Measurements from ENCODE around the gene TMCO1.
"Not testable (repeated sequence)": the region's sequence is repeated elsewhere in the genome, so short reads cannot be mapped to it uniquely, and the experiment has no call there.

TMCO1 gene

DNA sequence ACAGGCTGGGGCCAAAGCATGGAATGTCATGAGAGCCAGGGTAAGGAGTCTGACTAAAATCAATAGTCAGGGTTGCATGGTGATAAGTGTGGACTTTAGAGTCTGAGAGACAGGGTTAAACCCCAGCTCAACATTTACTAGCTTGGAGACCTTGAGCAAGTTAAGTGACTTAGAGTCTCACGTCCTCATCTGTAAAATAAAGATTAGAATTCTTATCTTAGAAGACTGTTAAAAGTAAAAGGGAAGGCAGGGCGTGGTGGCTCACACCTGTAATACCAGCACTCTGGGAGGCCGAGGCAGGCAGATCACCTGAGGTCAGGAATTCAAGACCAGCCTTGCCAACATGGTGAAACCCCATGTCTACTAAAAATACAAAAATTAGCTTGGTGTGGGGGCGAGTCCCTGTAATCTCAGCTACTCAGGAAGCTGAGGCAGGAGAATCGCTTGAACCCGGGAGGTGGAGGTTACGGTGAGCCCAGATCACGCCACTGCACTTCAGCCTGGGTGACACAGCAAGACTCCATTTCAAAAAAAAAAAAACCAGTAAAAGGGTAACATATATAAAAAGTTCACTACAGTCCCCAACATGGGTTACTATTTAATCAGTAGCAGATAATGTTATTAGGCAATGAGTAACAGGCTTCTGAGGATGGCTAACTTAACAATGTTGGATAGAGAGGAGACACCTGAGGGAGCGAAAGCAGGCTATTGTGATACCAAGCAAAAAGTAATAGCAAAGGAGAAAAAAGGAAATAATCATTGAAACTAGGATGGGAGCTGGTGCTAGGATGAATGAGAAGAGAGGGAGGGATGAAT is 20.8 kb downstream of the TMCO1 start:
- no peak overlapping the region for H3K4me3 ChIP-seq (ENCODE audit: low read depth, low read length)
- in situ Hi-C loops (cut with HindIII; ENCODE audit: low sequenced_read_pairs), result no loop called here
- TF ChIP-seq, protein P1, sequence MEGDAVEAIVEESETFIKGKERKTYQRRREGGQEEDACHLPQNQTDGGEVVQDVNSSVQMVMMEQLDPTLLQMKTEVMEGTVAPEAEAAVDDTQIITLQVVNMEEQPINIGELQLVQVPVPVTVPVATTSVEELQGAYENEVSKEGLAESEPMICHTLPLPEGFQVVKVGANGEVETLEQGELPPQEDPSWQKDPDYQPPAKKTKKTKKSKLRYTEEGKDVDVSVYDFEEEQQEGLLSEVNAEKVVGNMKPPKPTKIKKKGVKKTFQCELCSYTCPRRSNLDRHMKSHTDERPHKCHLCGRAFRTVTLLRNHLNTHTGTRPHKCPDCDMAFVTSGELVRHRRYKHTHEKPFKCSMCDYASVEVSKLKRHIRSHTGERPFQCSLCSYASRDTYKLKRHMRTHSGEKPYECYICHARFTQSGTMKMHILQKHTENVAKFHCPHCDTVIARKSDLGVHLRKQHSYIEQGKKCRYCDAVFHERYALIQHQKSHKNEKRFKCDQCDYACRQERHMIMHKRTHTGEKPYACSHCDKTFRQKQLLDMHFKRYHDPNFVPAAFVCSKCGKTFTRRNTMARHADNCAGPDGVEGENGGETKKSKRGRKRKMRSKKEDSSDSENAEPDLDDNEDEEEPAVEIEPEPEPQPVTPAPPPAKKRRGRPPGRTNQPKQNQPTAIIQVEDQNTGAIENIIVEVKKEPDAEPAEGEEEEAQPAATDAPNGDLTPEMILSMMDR (IDR thresholded peaks at IDR 0.05; ENCODE audit: low read depth, low read length), result no peak
- DNase-seq (ENCODE audit: low read depth, low spot score), result no peak

DNA sequence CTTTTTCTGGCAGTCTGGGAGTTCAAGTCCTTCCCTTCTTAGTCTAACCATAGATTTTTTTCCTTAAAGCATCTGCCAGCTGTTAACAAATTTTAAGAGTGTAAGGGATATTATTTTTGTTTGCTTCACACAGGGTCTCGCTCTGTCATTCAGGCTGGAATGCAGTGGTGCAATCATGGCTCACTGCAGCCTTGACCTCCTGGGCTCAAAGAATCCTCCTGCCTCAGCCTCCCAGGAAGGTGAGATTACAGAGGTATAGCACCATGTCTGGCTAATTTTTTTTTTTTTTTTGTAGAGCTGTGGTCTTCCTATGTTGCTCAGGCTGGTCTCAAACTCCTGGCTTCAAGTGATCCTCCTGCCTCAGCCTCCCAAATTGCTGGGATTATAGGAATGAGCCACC is 23.8 kb downstream of the TMCO1 start:
- H3K4me3 ChIP-seq (ENCODE audit: low read depth, low read length); DNase-seq (ENCODE audit: low read depth, low spot score); in situ Hi-C loops (cut with HindIII; ENCODE audit: low sequenced_read_pairs): not testable (repeated sequence)

DNA sequence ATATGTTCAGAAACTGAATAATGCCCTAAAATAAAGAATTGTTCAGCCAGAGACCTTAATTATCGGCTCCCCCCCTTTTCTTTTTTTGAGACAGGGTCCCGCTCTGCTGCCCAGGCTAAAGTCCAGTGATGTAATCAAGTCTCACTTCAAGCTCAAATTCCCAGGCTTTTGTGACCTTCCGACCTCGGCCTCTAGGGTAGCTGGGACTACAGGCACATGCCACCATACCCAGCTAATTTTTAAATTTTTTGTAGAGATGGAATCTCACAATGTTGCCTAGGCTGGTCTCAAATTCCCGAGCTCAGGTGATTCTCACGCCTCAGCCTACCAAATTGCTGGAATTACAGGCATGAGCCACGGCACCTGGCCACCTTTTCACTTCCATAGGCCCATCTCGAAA is 26.5 kb downstream of the TMCO1 start:
- DNase-seq (ENCODE audit: low read depth, low spot score), result no peak
- H3K4me3 ChIP-seq (ENCODE audit: low read depth, low read length), result no peak overlapping the region
- TF ChIP-seq, protein P1 (IDR thresholded peaks at IDR 0.05; ENCODE audit: low read depth, low read length), result no peak
- in situ Hi-C loops (cut with HindIII; ENCODE audit: low sequenced_read_pairs), result no loop called here

DNA sequence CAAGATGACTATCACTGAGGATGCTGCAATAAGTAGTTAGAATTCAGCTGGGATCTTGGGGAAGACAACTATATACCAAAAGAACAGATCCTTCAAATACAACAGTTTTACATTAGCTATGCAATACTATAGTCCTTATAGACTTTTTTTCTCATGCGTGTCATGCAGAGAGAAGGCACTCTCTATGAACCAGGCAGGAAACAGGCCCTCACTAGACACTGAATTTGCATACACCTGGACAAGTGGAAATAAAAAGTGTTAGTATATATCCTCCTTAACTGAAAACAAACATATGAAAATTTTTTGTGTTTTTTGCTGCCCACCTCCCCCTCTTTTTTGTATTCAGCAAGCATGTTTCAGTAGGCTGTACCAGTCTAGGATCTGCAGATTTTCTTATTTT is 29.9 kb downstream of the TMCO1 start:
- DNase-seq (ENCODE audit: low read depth, low spot score), result no peak
- in situ Hi-C loops (cut with HindIII; ENCODE audit: low sequenced_read_pairs), result no loop called here
- H3K4me3 ChIP-seq (ENCODE audit: low read depth, low read length), result no peak overlapping the region
- TF ChIP-seq, protein P1 (IDR thresholded peaks at IDR 0.05; ENCODE audit: low read depth, low read length), result no peak

DNA sequence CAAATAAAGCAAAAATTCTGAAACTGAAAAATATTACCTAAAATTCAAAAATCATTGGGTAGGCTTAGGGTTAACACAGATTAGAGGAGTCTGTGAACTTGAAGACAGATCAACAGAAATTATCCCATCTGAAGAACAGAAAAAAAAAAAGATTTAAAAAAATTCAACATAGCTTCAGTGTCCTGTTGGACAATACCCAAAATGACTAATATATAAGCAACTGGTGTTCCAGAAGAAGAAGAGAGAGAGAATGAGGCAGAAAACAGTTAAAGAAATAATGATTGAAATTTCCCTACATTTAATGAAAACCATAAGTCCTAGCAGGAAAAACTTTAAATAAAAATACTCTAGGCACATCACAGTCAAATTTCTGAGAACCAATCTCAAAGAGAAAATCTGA is 31.5 kb downstream of the TMCO1 start:
- in situ Hi-C loops (cut with HindIII; ENCODE audit: low sequenced_read_pairs), result no loop called here
- no peak overlapping the region for H3K4me3 ChIP-seq (ENCODE audit: low read depth, low read length)
- DNase-seq (ENCODE audit: low read depth, low spot score), result no peak
- TF ChIP-seq, protein P1 (IDR thresholded peaks at IDR 0.05; ENCODE audit: low read depth, low read length), result no peak

DNA sequence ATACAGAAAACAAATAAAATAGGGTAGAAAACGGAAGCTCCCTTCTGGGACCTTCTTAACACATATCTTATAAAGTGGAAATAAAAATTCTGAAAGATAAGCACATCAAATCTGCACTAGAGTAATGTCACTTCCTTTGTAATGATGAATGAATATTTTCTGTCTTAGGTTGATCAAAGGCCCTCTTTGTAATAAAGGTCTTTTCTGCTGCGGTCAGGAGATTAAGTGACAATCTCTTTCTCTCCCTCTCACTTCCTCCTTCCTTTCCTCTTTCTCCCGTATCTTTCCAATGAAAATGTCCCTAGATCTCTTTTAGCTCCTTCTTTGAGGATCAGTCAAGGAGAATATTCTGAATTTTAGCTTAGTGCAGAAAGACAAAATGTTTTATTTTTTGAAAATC is 33.8 kb downstream of the TMCO1 start:
- TF ChIP-seq, protein P1 (IDR thresholded peaks at IDR 0.05; ENCODE audit: low read depth, low read length), result no peak
- no peak overlapping the region for H3K4me3 ChIP-seq (ENCODE audit: low read depth, low read length)
- in situ Hi-C loops (cut with HindIII; ENCODE audit: low sequenced_read_pairs), result no loop called here
- DNase-seq (ENCODE audit: low read depth, low spot score), result no peak

DNA sequence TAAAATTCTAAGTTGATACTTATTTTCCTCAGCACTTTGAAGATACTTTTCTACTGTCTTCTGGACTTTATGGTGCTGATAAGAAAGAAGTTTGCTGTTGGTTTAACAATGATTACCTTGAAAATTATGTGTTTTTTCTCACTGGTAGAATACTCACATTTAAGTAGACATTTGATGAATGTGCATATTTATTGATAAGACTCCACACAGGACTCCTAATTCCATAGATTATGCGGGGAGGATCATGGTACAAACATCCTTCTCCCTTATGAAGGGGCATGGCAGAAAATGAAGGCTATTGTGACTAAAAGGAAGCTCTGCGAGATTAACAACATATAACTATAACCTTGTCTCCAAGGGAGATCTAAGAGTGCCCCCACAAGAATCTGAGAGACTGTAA is 41.8 kb downstream of the TMCO1 start:
- no peak for DNase-seq (ENCODE audit: low read depth, low spot score)

More for the DNA sequence above, 41.8 kb downstream of the TMCO1 start:
- TF ChIP-seq, protein P1 (IDR thresholded peaks at IDR 0.05; ENCODE audit: low read depth, low read length), result no peak
- in situ Hi-C loops (cut with HindIII; ENCODE audit: low sequenced_read_pairs), result no loop called here
- no peak overlapping the region for H3K4me3 ChIP-seq (ENCODE audit: low read depth, low read length)
